HepG2 (cell line): Measurements from ENCODE around the gene HOXA5. TPM values are rescaled to one million over a fixed set of nuclear protein-coding genes. Genes with fewer than 3 reads are reported as not detected.

ENCODE experiments used
- ARNT2 ChIP-seq: sonication (generic); formaldehyde crosslinking; IDR thresholded peaks from 2 replicates; pipeline ENCODE4 v1.8.0; 2022; ENCODE audit warnings: mild to moderate bottlenecking, low read depth, missing genetic modification reagents, moderate library complexity
- ATF5 ChIP-seq: sonication (generic); formaldehyde crosslinking; IDR thresholded peaks from 2 replicates; pipeline ENCODE4 v1.4.0; 2020; ENCODE audit warnings: mild to moderate bottlenecking, low read depth, missing genetic modification reagents
- BORCS8-MEF2B ChIP-seq: sonication (generic); formaldehyde crosslinking; IDR thresholded peaks from 2 replicates; pipeline ENCODE4 v1.8.0; 2022; ENCODE audit warnings: mild to moderate bottlenecking, missing genetic modification reagents
- ELF3 ChIP-seq: IDR thresholded peaks from 2 replicates; pipeline ENCODE4 v1.6.1; 2016; ENCODE audit warnings: missing genetic modification reagents, missing compliant biosample characterization
- FOXP1 ChIP-seq, 2 experiments: fragments of 450-650 bp in 1 of 2; IDR thresholded peaks; 2 replicates each; pipeline ENCODE4 v1.6.1; 2017 to 2018; ENCODE audit warnings: antibody characterized with exemption in 1 of 2
- GLMP ChIP-seq: sonication (generic); formaldehyde crosslinking; IDR thresholded peaks from 2 replicates; pipeline ENCODE4 v1.9.0; 2021; ENCODE audit warnings: missing genetic modification reagents, mild to moderate bottlenecking, borderline replicate concordance
- HIVEP1 ChIP-seq: sonication (generic); formaldehyde crosslinking; IDR thresholded peaks from 2 replicates; pipeline ENCODE4 v1.4.0; 2020; ENCODE audit warnings: mild to moderate bottlenecking, missing genetic modification reagents
- IKZF5 ChIP-seq: IDR thresholded peaks from 2 replicates; pipeline ENCODE4 v1.6.1; 2018; ENCODE audit warnings: missing genetic modification reagents, mild to moderate bottlenecking, missing compliant biosample characterization
- JDP2 ChIP-seq: sonication (generic); formaldehyde crosslinking; IDR thresholded peaks from 2 replicates; pipeline ENCODE4 v1.8.1; 2022; ENCODE audit warnings: missing genetic modification reagents, borderline replicate concordance
- NCOA5 ChIP-seq: sonication (generic); formaldehyde crosslinking; IDR thresholded peaks from 2 replicates; pipeline ENCODE4 v1.4.0; 2020; ENCODE audit warnings: missing genetic modification reagents
- NFE2L2 ChIP-seq: fragments of 150-350 bp; IDR thresholded peaks from 2 replicates; pipeline ENCODE4 v1.6.1; 2014; ENCODE audit warnings: low read length
- PHF21A ChIP-seq: sonication (generic); formaldehyde crosslinking; IDR thresholded peaks from 2 replicates; pipeline ENCODE4 v1.5.0; 2020; ENCODE audit warnings: mild to moderate bottlenecking, missing genetic modification reagents
- SCMH1 ChIP-seq: sonication (generic); formaldehyde crosslinking; IDR thresholded peaks from 2 replicates; pipeline ENCODE4 v1.9.0; 2021; ENCODE audit warnings: missing genetic modification reagents, mild to moderate bottlenecking, borderline replicate concordance
- SMARCE1 ChIP-seq: fragments of 450-650 bp; IDR thresholded peaks from 2 replicates; pipeline ENCODE4 v1.6.1; 2017; ENCODE audit warnings: borderline replicate concordance
- U2AF2 ChIP-seq: fragments of 200-400 bp; formaldehyde crosslinking; IDR thresholded peaks from 2 replicates; pipeline ENCODE4 v1.6.1; 2017; ENCODE audit warnings: low read depth, mild to moderate bottlenecking, low read length
- YEATS2 ChIP-seq: sonication (generic); formaldehyde crosslinking; IDR thresholded peaks from 2 replicates; pipeline ENCODE4 v1.4.0; 2020; ENCODE audit warnings: missing genetic modification reagents, borderline replicate concordance
- ZBTB14 ChIP-seq: sonication (generic); formaldehyde crosslinking; IDR thresholded peaks from 2 replicates; pipeline ENCODE4 v1.4.0; 2020; ENCODE audit warnings: missing genetic modification reagents
- ZFP37 ChIP-seq: sonication (generic); formaldehyde crosslinking; IDR thresholded peaks from 2 replicates; pipeline ENCODE4 v1.4.0; 2020; ENCODE audit warnings: missing genetic modification reagents, borderline replicate concordance
- ZMYM3 ChIP-seq: sonication (generic); formaldehyde crosslinking; IDR thresholded peaks from 2 replicates; pipeline ENCODE4 v1.5.1; 2020; ENCODE audit warnings: mild to moderate bottlenecking, missing genetic modification reagents
- ZNF263 ChIP-seq: sonication (generic); formaldehyde crosslinking; IDR thresholded peaks from 2 replicates; pipeline ENCODE4 v1.4.0; 2020; ENCODE audit warnings: missing genetic modification reagents
- ZNF280B ChIP-seq: sonication (generic); formaldehyde crosslinking; IDR thresholded peaks from 2 replicates; pipeline ENCODE4 v1.5.0; 2020; ENCODE audit warnings: missing genetic modification reagents, mild to moderate bottlenecking, borderline replicate concordance
- ZNF33A ChIP-seq: sonication (generic); formaldehyde crosslinking; IDR thresholded peaks from 2 replicates; pipeline ENCODE4 v1.5.1; 2020; ENCODE audit warnings: missing genetic modification reagents, mild to moderate bottlenecking, moderate library complexity, borderline replicate concordance
- ZNF432 ChIP-seq: sonication (generic); formaldehyde crosslinking; IDR thresholded peaks from 2 replicates; pipeline ENCODE4 v1.5.0; 2020; ENCODE audit warnings: missing genetic modification reagents, mild to moderate bottlenecking, borderline replicate concordance
- ZNF572 ChIP-seq: sonication (generic); formaldehyde crosslinking; IDR thresholded peaks from 2 replicates; pipeline ENCODE4 v1.5.1; 2020; ENCODE audit warnings: mild to moderate bottlenecking, missing genetic modification reagents
- ZZZ3 ChIP-seq: sonication (generic); formaldehyde crosslinking; IDR thresholded peaks from 2 replicates; pipeline ENCODE4 v1.4.0; 2020; ENCODE audit warnings: missing genetic modification reagents, mild to moderate bottlenecking, borderline replicate concordance
- polyA plus RNA-seq, 8 experiments: library from polyadenylated mRNA; depleted of rRNA in 3 of 8; stranded (reverse) in 7 of 8; unstranded in 1 of 8; fragments of >200 nt; fragmentation: Illumina TruSeq in 4 of 8; extraction: Trizol in 4 of 8; gene quantifications; 2 replicates each; pipeline versions ENCODE4 v1.2.1 to v1.2.3, GENCODE V29; 2011 to 2016; ENCODE audit warnings: low read depth in 4 of 8, missing spikeins in 1 of 8, mixed read lengths in 1 of 8; ENCODE audit not compliant: insufficient read depth in 1 of 8
- total RNA-seq, 5 experiments: library from RNA; depleted of rRNA; stranded (reverse); fragments of >200 nt; fragmentation: Illumina TruSeq; extraction: Trizol; gene quantifications; 2 replicates each; pipeline ENCODE4 v1.2.3, GENCODE V29; 2016; ENCODE audit warnings: low read depth in 1 of 5

The HOXA5 gene
- total and polyA plus RNA-seq, 2 of the 13 experiments (the other 11 are each of a cell fraction or from before 2014, with no cell fraction given) = 3.2 to 3.6 TPM

- TF ChIP-seq ZNF432 (CRISPR knock-in tag) (no peak), ZNF572 (CRISPR knock-in tag) (no peak), NFE2L2 (no peak), SCMH1 (no peak), HIVEP1 (no peak), ELF3 (CRISPR knock-in tag) (no peak), ZNF263 (CRISPR knock-in tag) (no peak), YEATS2 (CRISPR knock-in tag) (no peak), ARNT2 (CRISPR knock-in tag) (no peak), ZMYM3 (CRISPR knock-in tag) (no peak), ATF5 (CRISPR knock-in tag) (no peak), BORCS8-MEF2B (CRISPR knock-in tag) (no peak), SMARCE1 (no peak), U2AF2 (no peak), GLMP (CRISPR knock-in tag) (no peak), ZNF33A (CRISPR knock-in tag) (no peak), ZBTB14 (peak; percentile 99), ZNF280B (CRISPR knock-in tag) (no peak), NCOA5 (CRISPR knock-in tag) (no peak), PHF21A (CRISPR knock-in tag) (peak; percentile 46; the same call in 1 of the 2 replicates), FOXP1 (IDR thresholded peaks at IDR 0.05) (no peak), FOXP1 (CRISPR knock-in tag; IDR thresholded peaks at IDR 0.05) (no peak), JDP2 (CRISPR knock-in tag) (no peak), ZZZ3 (CRISPR knock-in tag) (no peak), IKZF5 (CRISPR knock-in tag) (no peak), ZFP37 (no peak)
Measured at GRCh38 chr7:27143023-27143949, at the start of gene HOXA5 (continued).
